Activated CD8-positive, alpha-beta T cell treated with anti-CD3 and anti-CD28 coated beads, Interleukin-2, amount 10 ng/mL, durations not matched to agents 7 days and 5 days (primary cell): Measurements from ENCODE around the gene SAMD11. TPM values are rescaled to one million over a fixed set of nuclear protein-coding genes. Genes with fewer than 3 reads are reported as not detected.

ENCODE experiments used
- ATAC-seq: fragments of 150-1000 bp; cut with Tn5 transposase; one replicate; pipeline ENCODE4 v1.10.0; 2021; ENCODE audit warnings: moderate library complexity
- CTCF ChIA-PET: fragments of 350-600 bp; sonication (Branson Sonifier 250); formaldehyde crosslinking; loops from one replicate; lab custom pipeline; 2021; ENCODE audit warnings: antibody characterized with exemption; lab: Charles Lee
- POLR2A ChIA-PET: fragments of 350-600 bp; sonication (Branson Sonifier 250); formaldehyde crosslinking; loops from one replicate; lab custom pipeline; 2021; ENCODE audit warnings: antibody characterized with exemption; lab: Charles Lee
- DNase-seq: peaks from one replicate; pipeline ENCODE4 v3.0.0-alpha.2; 2020
- H3K27ac Mint-ChIP-seq: one replicate; pipeline ENCODE4 v1.8.0; 2021; ENCODE audit warnings: mild to moderate bottlenecking, mixed read lengths
- H3K27me3 Mint-ChIP-seq: one replicate; pipeline ENCODE4 v1.8.0; 2021; ENCODE audit warnings: low read depth, mixed read lengths
- H3K36me3 Mint-ChIP-seq: one replicate; pipeline ENCODE4 v1.8.0; 2021; ENCODE audit warnings: low read depth, mixed read lengths
- H3K4me1 Mint-ChIP-seq: one replicate; pipeline ENCODE4 v1.8.0; 2021; ENCODE audit warnings: low read depth, mixed read lengths
- H3K4me3 Mint-ChIP-seq: one replicate; pipeline ENCODE4 v1.8.0; 2021; ENCODE audit warnings: mild to moderate bottlenecking, mixed read lengths
- H3K9me3 Mint-ChIP-seq: one replicate; pipeline ENCODE4 v1.8.0; 2022; ENCODE audit warnings: mixed read lengths; ENCODE audit not compliant: insufficient read depth
- total RNA-seq, 2 experiments: library from RNA; stranded (reverse); gene quantifications; one replicate each; pipeline ENCODE4 v1.2.3, GENCODE V29; 2021

SAMD11 gene
- total RNA-seq, 2 experiments from 2014 or later, result not detected

DNA sequence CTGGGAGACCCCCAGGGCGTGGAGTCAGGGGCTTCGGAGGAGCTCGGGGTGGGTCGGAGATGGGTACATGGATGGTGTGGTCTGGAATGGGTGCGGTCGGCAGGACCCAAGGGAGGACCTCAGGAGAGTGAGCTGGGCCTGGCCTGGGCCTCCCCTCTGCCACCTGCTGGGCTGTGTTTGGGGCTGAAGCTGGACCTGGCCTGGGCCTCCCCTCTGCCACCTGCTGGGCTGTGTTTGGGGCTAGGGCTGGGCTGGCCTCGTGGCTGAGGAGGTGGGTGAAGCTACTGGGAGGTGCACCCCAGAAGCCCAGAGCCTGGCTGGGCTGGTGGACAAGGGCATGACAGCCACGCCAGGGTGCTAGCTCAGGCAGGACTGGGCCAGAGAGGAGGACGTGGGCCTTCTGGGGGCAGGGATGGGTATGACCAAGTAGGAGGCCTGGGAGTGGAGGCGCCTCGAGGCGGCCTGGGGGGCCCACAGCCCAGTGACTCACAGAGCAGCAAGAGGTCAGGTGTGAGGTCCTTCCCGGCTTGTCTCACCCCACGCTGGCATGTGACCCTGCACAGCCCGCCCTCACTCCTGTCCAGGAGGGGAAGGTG, 14.5 kb downstream of the SAMD11 start:
- Mint-ChIP-seq H3K4me1 (peaks cover 8% of the 10 kb centered on the region), H3K4me3 (no peak overlapping the region), H3K27me3 (peaks cover 34% of the 10 kb centered on the region), H3K27ac (no peak overlapping the region), H3K36me3 (peaks cover 2% of the 10 kb centered on the region), H3K9me3 (no peaks in the 10 kb centered on the region)
- ChIA-PET POLR2A (no interaction called here), CTCF (interaction anchor here (1.0 kb wide), 1 partner anchor 33 kb away, joined by 7 read pairs; no protein-coding TSS in a partner anchor)
- ATAC-seq, result no peak
- DNase-seq, result no peak

DNA sequence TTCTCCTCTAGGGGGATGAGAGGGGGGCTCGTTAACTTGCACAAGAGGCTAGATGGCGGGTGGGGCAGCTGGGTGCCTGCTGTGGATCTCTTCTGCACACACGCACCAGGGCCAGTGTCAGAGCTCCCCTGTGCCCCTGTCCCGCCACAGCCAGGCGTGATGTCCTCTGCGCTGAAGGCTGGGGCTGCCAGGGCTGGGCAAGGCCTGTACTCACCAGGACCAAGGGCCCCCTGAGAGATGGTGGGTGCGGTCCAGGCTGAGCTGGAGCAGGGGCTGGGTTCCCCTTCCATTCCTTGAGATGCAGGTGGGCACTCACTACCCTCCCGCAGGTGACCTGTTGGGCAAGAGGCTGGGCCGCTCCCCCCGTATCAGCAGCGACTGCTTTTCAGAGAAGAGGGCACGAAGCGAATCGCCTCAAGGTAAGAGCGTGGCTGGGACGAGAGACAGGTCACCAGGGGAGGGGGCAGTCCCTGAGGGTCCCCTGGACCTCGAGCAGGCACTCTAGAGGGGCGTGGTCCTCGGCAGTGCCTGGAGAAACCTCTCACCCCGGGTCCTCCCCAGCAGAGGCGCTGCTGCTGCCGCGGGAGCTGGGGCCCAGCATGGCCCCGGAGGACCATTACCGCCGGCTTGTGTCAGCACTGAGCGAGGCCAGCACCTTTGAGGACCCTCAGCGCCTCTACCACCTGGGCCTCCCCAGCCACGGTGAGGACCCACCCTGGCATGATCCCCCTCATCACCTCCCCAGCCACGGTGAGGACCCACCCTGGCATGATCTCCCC, 15.2 kb downstream of the SAMD11 start:
- H3K4me3 Mint-ChIP-seq, result no peak overlapping the region
- ChIA-PET POLR2A (no interaction called here), CTCF (interaction anchor here (1.0 kb wide), 1 partner anchor 33 kb away, joined by 7 read pairs; no protein-coding TSS in a partner anchor)
- H3K9me3 Mint-ChIP-seq, result no peaks in the 10 kb centered on the region
- no peak overlapping the region for H3K27ac Mint-ChIP-seq
- H3K36me3 Mint-ChIP-seq, result peaks cover 2% of the 10 kb centered on the region
- ATAC-seq, result no peak
- DNase-seq, result no peak
- peaks cover 8% of the 10 kb centered on the region for H3K4me1 Mint-ChIP-seq
- peaks cover 34% of the 10 kb centered on the region for H3K27me3 Mint-ChIP-seq

DNA sequence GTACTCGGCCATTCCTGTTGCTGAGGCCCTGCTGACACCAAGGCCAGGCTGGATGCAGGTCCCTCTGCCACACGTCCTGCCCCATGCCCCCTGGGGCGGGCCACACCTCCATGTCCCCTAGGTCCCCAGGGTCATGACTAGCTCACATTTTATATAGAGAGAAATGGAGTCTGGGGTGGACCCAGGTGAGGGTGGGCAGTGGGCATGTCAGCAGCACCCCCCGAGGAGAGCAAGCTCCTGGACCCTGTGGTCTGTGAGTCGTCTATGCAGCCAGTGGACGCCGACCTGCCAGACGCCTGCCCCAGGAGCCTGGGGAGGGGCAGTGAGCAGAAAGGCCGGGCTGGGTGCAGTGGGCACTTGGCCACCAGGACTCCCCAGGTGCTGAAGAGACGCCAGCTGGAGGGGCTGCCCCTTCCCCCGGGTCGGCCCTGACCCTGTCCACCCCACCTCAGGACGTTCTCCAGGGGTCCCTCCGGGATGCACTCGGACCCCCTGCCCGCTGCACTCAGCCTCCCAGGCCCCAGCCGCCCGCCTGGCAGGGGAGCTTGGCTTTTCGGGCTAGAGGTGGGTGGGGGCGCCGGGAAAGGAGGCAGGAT, 15.9 kb downstream of the SAMD11 start:
- CTCF ChIA-PET, result no interaction called here
- no peaks in the 10 kb centered on the region for H3K9me3 Mint-ChIP-seq
- H3K27ac Mint-ChIP-seq, result no peak overlapping the region
- peaks cover 8% of the 10 kb centered on the region for H3K4me1 Mint-ChIP-seq
- ATAC-seq (no peak), DNase-seq (no peak)
- peaks cover 4% of the 10 kb centered on the region for H3K36me3 Mint-ChIP-seq
- no peak overlapping the region for H3K4me3 Mint-ChIP-seq
- peaks cover 34% of the 10 kb centered on the region for H3K27me3 Mint-ChIP-seq
- POLR2A ChIA-PET, result no interaction called here

DNA sequence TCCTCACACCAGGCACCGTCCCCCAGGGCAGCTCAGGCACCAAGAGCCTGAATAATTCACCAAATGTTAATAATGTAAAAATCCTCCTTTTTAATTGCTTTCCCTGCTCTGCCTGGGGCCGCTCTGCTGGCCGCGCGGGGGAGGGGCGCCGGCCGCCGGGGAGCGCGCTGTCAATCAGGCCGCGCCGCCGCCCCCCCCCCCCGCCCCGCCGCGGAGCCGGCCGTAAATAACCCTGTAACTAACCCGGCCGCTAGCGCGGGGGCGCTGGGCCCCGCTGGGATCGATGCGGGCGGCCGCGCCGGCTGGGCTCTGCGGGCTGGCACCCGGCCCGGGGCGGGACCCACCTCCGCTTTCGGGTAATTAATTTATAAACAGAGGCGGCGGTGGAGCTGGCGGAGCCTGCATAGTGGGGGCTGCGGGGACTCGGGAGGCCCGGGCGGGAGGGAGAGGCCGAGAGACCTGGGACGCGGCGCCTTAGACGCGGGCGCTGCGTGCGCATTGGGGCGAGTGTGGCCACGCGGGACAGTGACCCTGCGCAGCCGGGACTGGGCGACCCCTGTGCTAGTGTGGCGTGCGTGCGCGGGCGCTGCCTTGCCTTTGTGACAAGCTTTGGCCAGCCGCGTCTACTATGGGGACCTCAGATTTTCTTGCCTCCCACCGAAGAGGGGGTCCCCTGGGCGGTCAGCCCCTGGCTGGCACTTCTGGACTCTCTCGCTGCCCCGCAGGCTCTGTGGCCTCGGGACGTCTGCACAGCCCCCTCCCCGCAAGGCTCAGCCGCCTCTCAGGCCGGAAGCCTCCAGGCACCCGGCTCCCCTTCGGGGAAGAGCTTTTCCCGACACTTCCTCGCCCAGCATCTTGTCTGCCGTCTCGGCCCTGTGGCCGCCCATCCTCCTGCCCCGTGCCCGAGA, 16.6 kb downstream of the SAMD11 start:
- CTCF ChIA-PET, result no interaction called here
- ATAC-seq (peak; percentile 24), DNase-seq (no peak)
- Mint-ChIP-seq H3K27ac (no peak overlapping the region), H3K4me3 (no peak overlapping the region), H3K36me3 (peaks cover 8% of the 10 kb centered on the region), H3K9me3 (no peaks in the 10 kb centered on the region), H3K4me1 (peaks cover 8% of the 10 kb centered on the region), H3K27me3 (peaks cover 30% of the 10 kb centered on the region)
- POLR2A ChIA-PET, result interaction anchor here (1.6 kb wide), 1 partner anchor 19 kb away, joined by 4 read pairs; the partner anchor contains the start of gene NOC2L

DNA sequence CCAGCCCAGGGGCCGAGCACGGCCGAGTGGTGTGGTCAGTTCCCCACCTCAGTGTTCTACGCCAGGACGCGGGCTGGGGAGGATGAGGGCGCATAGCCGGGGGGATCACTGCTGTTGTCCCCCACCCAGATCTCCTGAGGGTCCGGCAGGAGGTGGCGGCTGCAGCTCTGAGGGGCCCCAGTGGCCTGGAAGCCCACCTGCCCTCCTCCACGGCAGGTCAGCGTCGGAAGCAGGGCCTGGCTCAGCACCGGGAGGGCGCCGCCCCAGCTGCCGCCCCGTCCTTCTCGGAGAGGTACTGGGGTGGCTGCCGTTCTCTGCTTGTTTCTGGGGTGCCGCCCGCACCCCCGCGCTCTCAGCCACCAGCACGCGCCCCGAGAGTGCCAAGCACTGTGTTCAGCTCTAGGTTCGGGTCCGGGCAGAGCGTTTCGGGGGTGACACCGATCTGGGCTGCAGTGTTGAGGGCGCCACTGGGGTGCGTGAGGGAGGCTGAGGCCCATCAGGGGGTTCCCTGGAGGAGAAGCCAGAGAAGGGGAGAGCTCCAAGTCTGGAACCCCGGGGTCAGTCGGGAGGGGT, 17.4 kb downstream of the SAMD11 start:
- Mint-ChIP-seq H3K27ac (no peak overlapping the region), H3K27me3 (peaks cover 25% of the 10 kb centered on the region), H3K9me3 (no peaks in the 10 kb centered on the region), H3K36me3 (peaks cover 14% of the 10 kb centered on the region), H3K4me1 (peaks cover 8% of the 10 kb centered on the region), H3K4me3 (peak overlapping the region; percentile 40)
- DNase-seq (no peak), ATAC-seq (peak; percentile 16)
- POLR2A ChIA-PET, result interaction anchor here (1.6 kb wide), 1 partner anchor 18 kb away, joined by 4 read pairs; the partner anchor contains the start of gene NOC2L
- CTCF ChIA-PET, result interaction anchor here (1.5 kb wide), 1 partner anchor 12 kb away, joined by 3 read pairs; no protein-coding TSS in a partner anchor

DNA sequence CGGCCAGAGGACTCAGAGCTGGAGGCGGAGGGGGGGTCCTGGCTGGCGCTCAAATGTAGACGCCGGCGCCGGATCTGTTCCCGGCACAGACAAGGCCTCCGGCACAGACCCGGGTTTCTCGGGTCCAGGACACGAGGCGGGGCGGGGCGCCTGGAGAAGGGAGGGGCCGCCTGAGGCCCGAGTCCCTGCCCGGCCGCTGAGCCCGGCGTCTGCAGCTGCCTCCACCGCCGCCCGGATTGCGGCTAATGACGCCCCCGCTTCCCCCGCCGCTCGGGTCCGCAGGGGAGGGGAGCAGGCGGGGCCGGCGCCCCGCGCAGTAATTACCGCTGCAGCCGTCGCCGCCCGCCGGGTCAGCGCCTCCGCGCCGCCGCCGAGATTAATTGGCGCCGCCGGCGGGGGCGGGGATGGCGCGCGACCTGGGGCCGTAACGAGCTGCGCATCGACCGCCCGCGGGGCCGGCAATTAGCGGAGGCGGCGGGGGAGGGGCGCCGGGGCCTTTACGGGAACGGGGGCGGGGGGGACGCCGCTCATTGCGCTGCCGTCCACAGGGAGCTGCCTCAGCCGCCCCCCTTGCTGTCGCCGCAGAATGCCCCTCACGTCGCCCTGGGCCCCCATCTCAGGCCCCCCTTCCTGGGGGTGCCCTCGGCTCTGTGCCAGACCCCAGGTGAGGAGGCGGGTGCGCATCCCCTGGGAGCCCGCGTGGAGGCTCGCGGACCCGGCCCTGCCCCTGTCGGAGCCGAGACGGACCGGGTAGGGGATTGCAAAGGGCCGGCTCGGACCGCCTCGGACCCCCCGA, 18.1 kb downstream of the SAMD11 start:
- Mint-ChIP-seq H3K9me3 (no peaks in the 10 kb centered on the region), H3K27me3 (peaks cover 25% of the 10 kb centered on the region), H3K27ac (no peak overlapping the region), H3K4me3 (peak overlapping the region; percentile 40), H3K4me1 (peaks cover 8% of the 10 kb centered on the region), H3K36me3 (peaks cover 14% of the 10 kb centered on the region)
- DNase-seq, result no peak
- POLR2A ChIA-PET, result interaction anchor here (1.6 kb wide), 1 partner anchor 17 kb away, joined by 4 read pairs; the partner anchor contains the start of gene NOC2L
- CTCF ChIA-PET, result interaction anchor here (1.5 kb wide), 1 partner anchor 13 kb away, joined by 3 read pairs; no protein-coding TSS in a partner anchor
- ATAC-seq, result peak; percentile 12

DNA sequence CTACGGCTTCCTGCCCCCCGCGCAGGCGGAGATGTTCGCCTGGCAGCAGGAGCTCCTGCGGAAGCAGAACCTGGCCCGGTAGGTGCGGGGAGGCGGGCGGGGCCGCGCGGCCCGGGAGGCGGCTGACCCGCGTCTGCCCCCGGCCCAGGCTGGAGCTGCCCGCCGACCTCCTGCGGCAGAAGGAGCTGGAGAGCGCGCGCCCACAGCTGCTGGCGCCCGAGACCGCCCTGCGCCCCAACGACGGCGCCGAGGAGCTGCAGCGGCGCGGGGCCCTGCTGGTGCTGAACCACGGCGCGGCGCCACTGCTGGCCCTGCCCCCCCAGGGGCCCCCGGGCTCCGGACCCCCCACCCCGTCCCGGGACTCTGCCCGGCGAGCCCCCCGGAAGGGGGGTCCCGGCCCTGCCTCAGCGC, 18.7 kb downstream of the SAMD11 start:
- CTCF ChIA-PET, result interaction anchor here (1.5 kb wide), 1 partner anchor 14 kb away, joined by 3 read pairs; no protein-coding TSS in a partner anchor
- POLR2A ChIA-PET, result no interaction called here
- H3K4me1 Mint-ChIP-seq, result peaks cover 8% of the 10 kb centered on the region
- ATAC-seq (no peak), DNase-seq (no peak)
- H3K36me3 Mint-ChIP-seq, result peaks cover 19% of the 10 kb centered on the region
- H3K27ac Mint-ChIP-seq, result no peak overlapping the region
- peaks cover 25% of the 10 kb centered on the region for H3K27me3 Mint-ChIP-seq
- no peaks in the 10 kb centered on the region for H3K9me3 Mint-ChIP-seq
- no peak overlapping the region for H3K4me3 Mint-ChIP-seq

DNA sequence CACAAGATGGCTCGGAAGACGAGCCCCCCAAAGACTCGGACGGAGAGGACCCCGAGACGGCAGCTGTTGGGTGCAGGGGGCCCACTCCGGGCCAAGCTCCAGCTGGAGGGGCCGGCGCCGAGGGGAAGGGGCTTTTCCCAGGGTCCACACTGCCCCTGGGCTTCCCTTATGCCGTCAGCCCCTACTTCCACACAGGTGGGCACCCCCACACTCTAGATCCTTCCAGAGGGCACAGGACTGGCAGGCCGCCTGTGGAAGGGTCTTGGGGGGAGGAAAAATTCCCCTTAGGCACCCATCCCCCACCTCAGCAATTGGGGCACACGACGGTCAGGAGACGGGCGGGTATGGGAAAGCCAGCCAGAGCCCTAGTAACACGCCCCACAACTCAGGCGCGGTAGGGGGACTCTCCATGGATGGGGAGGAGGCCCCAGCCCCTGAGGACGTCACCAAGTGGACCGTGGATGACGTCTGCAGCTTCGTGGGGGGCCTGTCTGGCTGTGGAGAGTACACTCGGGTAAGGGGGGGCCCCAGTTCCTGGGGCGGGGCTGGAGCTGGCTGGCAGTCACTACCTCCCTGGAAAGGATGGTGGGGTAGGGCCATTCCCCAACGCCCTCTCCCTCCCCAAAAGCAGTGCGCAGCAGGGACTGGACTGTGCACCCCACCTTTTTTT, 19.3 kb downstream of the SAMD11 start:
- POLR2A ChIA-PET, result no interaction called here
- Mint-ChIP-seq H3K27ac (no peak overlapping the region), H3K4me1 (peaks cover 8% of the 10 kb centered on the region), H3K36me3 (peaks cover 19% of the 10 kb centered on the region), H3K27me3 (peaks cover 22% of the 10 kb centered on the region), H3K4me3 (no peak overlapping the region), H3K9me3 (no peaks in the 10 kb centered on the region)
- CTCF ChIA-PET, result no interaction called here
- no peak for ATAC-seq
- no peak for DNase-seq

DNA sequence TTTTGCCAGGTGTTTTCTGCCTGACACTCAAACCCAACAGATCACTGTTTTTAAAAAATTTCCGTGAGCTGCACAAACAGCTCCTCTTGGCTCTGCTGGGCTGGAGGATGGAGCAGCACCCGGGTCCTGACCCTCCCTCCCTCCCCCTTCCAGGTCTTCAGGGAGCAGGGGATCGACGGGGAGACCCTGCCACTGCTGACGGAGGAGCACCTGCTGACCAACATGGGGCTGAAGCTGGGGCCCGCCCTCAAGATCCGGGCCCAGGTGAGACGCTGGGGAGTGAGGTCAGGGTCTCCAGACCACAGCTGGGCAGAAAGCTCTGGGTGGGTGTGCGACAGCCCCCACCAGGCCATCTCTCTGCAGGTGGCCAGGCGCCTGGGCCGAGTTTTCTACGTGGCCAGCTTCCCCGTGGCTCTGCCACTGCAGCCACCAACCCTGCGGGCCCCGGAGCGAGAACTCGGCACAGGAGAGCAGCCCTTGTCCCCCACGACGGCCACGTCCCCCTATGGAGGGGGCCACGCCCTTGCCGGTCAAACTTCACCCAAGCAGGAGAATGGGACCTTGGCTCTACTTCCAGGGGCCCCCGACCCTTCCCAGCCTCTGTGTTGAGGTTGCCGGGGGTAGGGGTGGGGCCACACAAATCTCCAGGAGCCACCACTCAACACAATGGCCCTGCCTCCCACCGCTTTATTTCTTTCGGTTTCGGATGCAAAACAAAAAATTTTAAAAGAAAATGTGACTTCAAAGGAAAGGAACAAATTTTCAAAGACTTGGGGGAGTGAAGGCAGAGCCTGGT, 20.0 kb downstream of the SAMD11 start:
- ChIA-PET POLR2A (no interaction called here), CTCF (no interaction called here)
- DNase-seq (no peak), ATAC-seq (no peak)
- H3K27me3 Mint-ChIP-seq, result peaks cover 17% of the 10 kb centered on the region
- H3K27ac Mint-ChIP-seq, result no peak overlapping the region
- no peak overlapping the region for H3K4me3 Mint-ChIP-seq
- peaks cover 8% of the 10 kb centered on the region for H3K4me1 Mint-ChIP-seq
- H3K36me3 Mint-ChIP-seq, result peaks cover 20% of the 10 kb centered on the region
- H3K9me3 Mint-ChIP-seq, result no peaks in the 10 kb centered on the region
